Measurements from ENCODE around the gene TLR5. TPM values are rescaled to one million over a fixed set of nuclear protein-coding genes. Genes with fewer than 3 reads are reported as not detected.

Gene TLR5
- total and polyA plus RNA-seq, 8 donors: 9.8 to 27.6 (median 10.6) TPM

- ATAC-seq (peak; percentile 33), DNase-seq (peak in 2 of 4 donors; percentile 79 to 86)
- peak overlapping the region; percentile 65 to 74 for H3K27ac ChIP-seq
- no peaks in the 10 kb centered on the region for H3K36me3 ChIP-seq
- intact Hi-C loops (cut with DNase I): loop anchor here in 1 of 2 donors (10.0 kb wide), 1 partner anchor 107 kb away; no protein-coding TSS in a partner anchor
- no peaks in the 10 kb centered on the region for H3K9me3 ChIP-seq
- TF ChIP-seq, protein P1, sequence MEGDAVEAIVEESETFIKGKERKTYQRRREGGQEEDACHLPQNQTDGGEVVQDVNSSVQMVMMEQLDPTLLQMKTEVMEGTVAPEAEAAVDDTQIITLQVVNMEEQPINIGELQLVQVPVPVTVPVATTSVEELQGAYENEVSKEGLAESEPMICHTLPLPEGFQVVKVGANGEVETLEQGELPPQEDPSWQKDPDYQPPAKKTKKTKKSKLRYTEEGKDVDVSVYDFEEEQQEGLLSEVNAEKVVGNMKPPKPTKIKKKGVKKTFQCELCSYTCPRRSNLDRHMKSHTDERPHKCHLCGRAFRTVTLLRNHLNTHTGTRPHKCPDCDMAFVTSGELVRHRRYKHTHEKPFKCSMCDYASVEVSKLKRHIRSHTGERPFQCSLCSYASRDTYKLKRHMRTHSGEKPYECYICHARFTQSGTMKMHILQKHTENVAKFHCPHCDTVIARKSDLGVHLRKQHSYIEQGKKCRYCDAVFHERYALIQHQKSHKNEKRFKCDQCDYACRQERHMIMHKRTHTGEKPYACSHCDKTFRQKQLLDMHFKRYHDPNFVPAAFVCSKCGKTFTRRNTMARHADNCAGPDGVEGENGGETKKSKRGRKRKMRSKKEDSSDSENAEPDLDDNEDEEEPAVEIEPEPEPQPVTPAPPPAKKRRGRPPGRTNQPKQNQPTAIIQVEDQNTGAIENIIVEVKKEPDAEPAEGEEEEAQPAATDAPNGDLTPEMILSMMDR (IDR thresholded peaks at IDR 0.05): no peak
- H3K27me3 ChIP-seq: no peaks in the 10 kb centered on the region
- H3K4me1 ChIP-seq: peaks cover 21 to 86% of the 10 kb centered on the region in 2 donors
- H3K4me3 ChIP-seq: no peak overlapping the region
Observed at GRCh38 chr1:223137455-223138085, 5.5 kb downstream of the TLR5 start.

GRCh38 chr1:223136086-223136485 is 7.0 kb downstream of the TLR5 start:
- TF ChIP-seq, protein P1 (IDR thresholded peaks at IDR 0.05): no peak
- DNase-seq (no peak), ATAC-seq (no peak)
- H3K4me1 ChIP-seq: peaks cover 14 to 72% of the 10 kb centered on the region in 2 donors
- intact Hi-C loops (cut with DNase I): loop anchor here in 1 of 2 donors (10.0 kb wide), 1 partner anchor 109 kb away; no protein-coding TSS in a partner anchor
- no peaks in the 10 kb centered on the region for H3K9me3 ChIP-seq
- H3K27me3 ChIP-seq: no peaks in the 10 kb centered on the region
- H3K36me3 ChIP-seq: peaks cover 0 to 10% of the 10 kb centered on the region in 2 donors
- no peak overlapping the region for H3K4me3 ChIP-seq
- peak overlapping the region in 1 of 2 donors; percentile 20 for H3K27ac ChIP-seq

- no peaks in the 10 kb centered on the region for H3K9me3 ChIP-seq
- ATAC-seq: peak; percentile 3
- H3K4me3 ChIP-seq: no peak overlapping the region
- H3K27ac ChIP-seq: peak overlapping the region; percentile 74 to 81
- intact Hi-C loops (cut with DNase I): loop anchor here in 1 of 2 donors (10.0 kb wide), 1 partner anchor 109 kb away; no protein-coding TSS in a partner anchor
- H3K4me1 ChIP-seq: peaks cover 13 to 65% of the 10 kb centered on the region in 2 donors
- TF ChIP-seq, protein P1 (IDR thresholded peaks at IDR 0.05): no peak
- H3K27me3 ChIP-seq: no peaks in the 10 kb centered on the region
- DNase-seq: peak in 2 of 4 donors; percentile 51 to 79
- peaks cover 0 to 17% of the 10 kb centered on the region in 2 donors for H3K36me3 ChIP-seq
Observed at GRCh38 chr1:223135176-223135942, 7.7 kb downstream of the TLR5 start.

DNA sequence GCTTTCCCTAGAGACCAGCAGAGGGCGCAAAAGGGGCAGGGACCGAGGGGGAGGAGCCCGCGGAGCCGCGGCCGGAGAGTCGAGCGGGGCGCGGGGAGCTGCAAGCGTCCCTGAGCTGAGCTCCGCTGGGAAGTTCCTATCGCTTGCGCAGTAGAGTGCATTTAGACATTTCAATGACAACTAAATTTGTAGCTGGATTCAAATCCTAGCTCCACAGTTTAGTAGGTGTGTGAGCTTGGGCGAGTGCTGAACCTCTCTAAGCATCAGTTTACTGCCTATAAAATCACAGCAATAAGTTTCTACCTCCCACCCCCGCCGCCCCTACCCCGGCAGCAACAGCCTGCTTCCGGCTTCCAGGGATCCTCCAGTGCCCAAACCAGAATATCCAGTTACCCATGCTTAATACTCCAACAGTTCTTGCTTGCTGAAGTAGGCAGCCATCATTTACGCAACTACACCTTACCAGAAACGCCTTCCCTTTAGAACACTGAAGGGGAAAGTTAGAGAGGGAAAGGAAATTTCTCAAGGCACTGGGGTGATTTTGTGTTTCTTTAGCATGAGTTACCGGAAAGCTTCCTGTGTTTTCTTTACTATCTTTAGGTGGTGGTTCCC is 9.1 kb downstream of the TLR5 start:
- Histone ChIP-seq H3K27ac (peak overlapping the region; percentile 74 to 81), H3K36me3 (peaks cover 0 to 28% of the 10 kb centered on the region in 2 donors), H3K4me3 (peak overlapping the region; percentile 29 to 35), H3K9me3 (no peaks in the 10 kb centered on the region), H3K27me3 (no peaks in the 10 kb centered on the region), H3K4me1 (peaks cover 13 to 72% of the 10 kb centered on the region in 2 donors)
- DNase-seq (peak; percentile 85 to 97 (median 90)), ATAC-seq (peak; percentile 94)
- intact Hi-C loops (cut with DNase I): loop anchor here in 1 of 2 donors (5.0 to 10.0 kb wide), 2 partner anchors 111 to 548 kb away; no protein-coding TSS in a partner anchor
- TF ChIP-seq, protein P1 (IDR thresholded peaks at IDR 0.05): peak; percentile 94 to 95
